ENCODE results near the gene IGIP.

The IGIP gene

DNA sequence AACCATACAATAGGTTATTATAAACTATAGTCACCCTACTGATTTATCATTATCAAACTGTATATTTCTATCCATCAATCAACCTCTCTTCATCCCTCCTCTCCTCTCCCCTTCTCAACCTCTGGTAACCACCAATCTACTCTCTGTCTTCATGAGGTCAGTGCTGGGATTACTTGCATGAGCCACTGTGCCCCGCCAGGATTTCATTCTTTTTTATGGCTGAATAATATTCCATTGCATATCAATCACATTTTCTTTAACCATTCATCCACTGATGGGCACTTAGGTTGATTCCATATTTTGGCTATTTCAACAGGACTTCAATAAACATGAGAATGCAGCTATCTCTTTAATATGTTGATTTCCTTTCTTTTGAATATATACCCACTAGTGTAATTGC, 22.6 kb upstream of the IGIP start:
- H3K4me3 ChIP-seq (ENCODE audit: low read length): no peak overlapping the region
- no peaks in the 10 kb centered on the region for H3K4me1 ChIP-seq (ENCODE audit: control insufficient read depth, insufficient read depth, low read length)
- no peak for DNase-seq (ENCODE audit: low read depth, low spot score)
- H3K9me3 ChIP-seq (ENCODE audit: control insufficient read depth, insufficient read depth, low read length): no peaks in the 10 kb centered on the region
- H3K27ac ChIP-seq (ENCODE audit: low read length): no peak overlapping the region
- WGBS (ENCODE audit: insufficient coverage, insufficient read length): no CpG with 5 or more reads among the region's 1 CpG
- peaks cover 12% of the 10 kb centered on the region; the same call in 1 of the 2 replicates for H3K27me3 ChIP-seq (ENCODE audit: control insufficient read depth, insufficient read depth, low read length)
- no peaks in the 10 kb centered on the region for H3K36me3 ChIP-seq (ENCODE audit: control insufficient read depth, insufficient read depth, low read length)

DNA sequence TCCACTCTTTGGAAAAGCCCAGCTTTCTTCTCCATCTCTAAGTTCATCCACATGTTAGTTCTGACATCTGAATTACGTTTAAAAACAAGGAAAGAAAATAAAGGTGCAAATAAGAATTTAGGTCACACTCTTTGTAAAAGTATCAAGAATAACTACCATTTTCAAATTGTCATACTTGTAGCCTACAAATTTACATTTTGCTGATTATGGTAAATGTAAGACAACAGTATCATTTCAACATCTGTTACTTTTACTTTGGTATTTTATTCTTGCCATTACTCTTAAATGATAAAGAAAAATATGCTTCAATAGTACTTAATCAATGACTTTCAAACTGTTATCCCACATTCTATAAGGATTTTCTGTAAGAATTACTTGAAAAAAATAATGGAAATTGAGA, 21.6 kb upstream of the IGIP start:
- no peak for DNase-seq (ENCODE audit: low read depth, low spot score)
- H3K27ac ChIP-seq (ENCODE audit: low read length): no peak overlapping the region
- no peaks in the 10 kb centered on the region; the same call in 1 of the 2 replicates for H3K4me1 ChIP-seq (ENCODE audit: control insufficient read depth, insufficient read depth, low read length)
- H3K36me3 ChIP-seq (ENCODE audit: control insufficient read depth, insufficient read depth, low read length): no peaks in the 10 kb centered on the region
- no peak overlapping the region for H3K4me3 ChIP-seq (ENCODE audit: low read length)
- peaks cover 17% of the 10 kb centered on the region; the same call in 1 of the 2 replicates for H3K27me3 ChIP-seq (ENCODE audit: control insufficient read depth, insufficient read depth, low read length)
- no CpG with 5 or more reads among the region's 1 CpG for WGBS (ENCODE audit: insufficient coverage, insufficient read length)
- H3K9me3 ChIP-seq (ENCODE audit: control insufficient read depth, insufficient read depth, low read length): no peaks in the 10 kb centered on the region

DNA sequence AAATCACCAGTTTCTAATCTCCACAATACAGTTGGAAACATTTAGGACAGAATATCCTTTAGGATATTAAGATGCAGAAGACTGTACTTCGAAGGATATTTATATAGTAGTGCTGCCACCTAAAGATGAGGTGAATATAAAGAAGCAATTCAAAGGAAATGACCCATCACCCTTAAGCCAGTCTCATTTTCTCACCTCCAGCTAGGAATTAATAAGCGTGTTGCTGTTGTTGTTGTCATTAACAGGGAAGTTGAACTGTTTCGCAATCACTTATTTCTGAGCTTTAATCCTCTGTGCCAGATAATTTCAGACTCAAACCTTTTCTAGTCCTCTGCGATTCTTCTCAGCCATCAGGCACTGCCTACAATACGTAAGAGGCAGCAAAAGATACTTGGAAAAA, 19.6 kb upstream of the IGIP start:
- DNase-seq (ENCODE audit: low read depth, low spot score): no peak
- H3K27ac ChIP-seq (ENCODE audit: low read length): no peak overlapping the region
- H3K27me3 ChIP-seq (ENCODE audit: control insufficient read depth, insufficient read depth, low read length): peaks cover 23% of the 10 kb centered on the region; the same call in 1 of the 2 replicates
- no peak overlapping the region for H3K4me3 ChIP-seq (ENCODE audit: low read length)
- no peaks in the 10 kb centered on the region; the same call in 1 of the 2 replicates for H3K4me1 ChIP-seq (ENCODE audit: control insufficient read depth, insufficient read depth, low read length)
- WGBS (ENCODE audit: insufficient coverage, insufficient read length): no CpG with 5 or more reads among the region's 5 CpGs
- no peaks in the 10 kb centered on the region for H3K36me3 ChIP-seq (ENCODE audit: control insufficient read depth, insufficient read depth, low read length)
- no peaks in the 10 kb centered on the region for H3K9me3 ChIP-seq (ENCODE audit: control insufficient read depth, insufficient read depth, low read length)

DNA sequence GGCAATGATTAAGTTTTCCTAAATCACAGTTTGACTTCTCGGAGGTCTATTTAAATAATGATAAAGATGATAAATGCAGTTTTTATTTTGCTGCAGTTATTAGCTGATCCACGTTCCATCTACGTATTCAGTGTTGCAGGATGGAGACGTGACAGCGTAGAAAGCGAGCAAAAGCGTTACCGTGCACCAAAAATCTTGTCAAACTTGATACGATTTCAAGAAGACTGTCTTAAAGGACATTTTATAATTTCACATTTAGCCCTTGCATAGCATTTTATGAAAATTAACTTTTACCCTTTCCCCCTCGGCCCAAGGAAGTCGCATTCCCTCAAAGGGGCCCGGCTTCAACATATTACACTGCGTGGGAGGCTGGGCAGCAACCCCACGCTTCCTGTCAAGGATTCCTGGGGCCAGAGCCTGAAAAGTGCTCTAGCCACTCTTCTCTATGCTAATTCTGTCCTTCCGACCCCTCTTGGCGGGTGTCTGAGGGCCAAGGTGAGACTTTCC, 18.9 kb upstream of the IGIP start:
- Histone ChIP-seq H3K27me3 (ENCODE audit: control insufficient read depth, insufficient read depth, low read length) (peaks cover 29% of the 10 kb centered on the region), H3K27ac (ENCODE audit: low read length) (no peak overlapping the region), H3K9me3 (ENCODE audit: control insufficient read depth, insufficient read depth, low read length) (no peaks in the 10 kb centered on the region), H3K4me1 (ENCODE audit: control insufficient read depth, insufficient read depth, low read length) (no peaks in the 10 kb centered on the region; the same call in 1 of the 2 replicates), H3K4me3 (ENCODE audit: low read length) (peak overlapping the region; percentile 84; the same call in 1 of the 2 replicates), H3K36me3 (ENCODE audit: control insufficient read depth, insufficient read depth, low read length) (no peaks in the 10 kb centered on the region)
- DNase-seq (ENCODE audit: low read depth, low spot score): no peak
- no CpG with 5 or more reads among the region's 16 CpGs for WGBS (ENCODE audit: insufficient coverage, insufficient read length)

DNA sequence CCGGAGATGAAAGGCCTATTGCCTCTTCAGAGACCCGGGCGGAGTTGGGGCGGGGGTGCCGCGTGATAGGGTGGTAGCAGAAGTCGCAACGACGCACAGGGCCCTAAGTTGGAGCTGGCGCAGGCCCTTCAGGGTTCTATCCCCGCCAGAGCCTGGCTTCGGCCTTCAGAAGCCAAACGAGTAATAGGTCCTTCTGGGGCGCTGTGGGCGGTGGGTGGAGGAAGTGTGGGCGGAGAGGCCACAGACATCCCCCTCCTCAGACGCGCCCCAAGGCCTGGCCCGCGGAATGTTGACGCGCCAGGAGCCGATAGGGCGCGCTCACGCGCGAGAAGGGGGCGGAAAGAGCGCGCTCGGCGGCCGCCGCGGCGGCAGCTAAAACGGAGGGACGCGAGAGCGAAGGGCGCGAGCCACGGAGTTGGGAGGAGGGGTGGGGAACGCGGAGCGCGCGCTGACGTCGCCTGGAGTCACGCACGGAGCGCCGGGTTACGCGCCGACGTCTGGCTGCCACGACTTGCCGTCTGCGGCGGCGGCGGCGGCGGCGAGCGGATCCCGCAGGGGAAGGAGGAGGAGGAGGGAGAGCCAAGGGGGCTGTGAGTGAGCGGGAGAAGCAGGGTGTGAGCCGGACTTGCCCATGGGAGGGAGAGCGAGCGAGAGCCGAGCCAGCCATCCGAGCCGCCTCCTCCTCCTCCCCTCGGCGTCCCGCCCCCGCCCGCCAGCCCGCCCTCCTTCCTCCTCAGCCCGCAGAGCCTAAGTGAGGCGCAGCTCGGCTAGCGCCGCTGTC, 18.2 kb upstream of the IGIP start:
- H3K4me3 ChIP-seq (ENCODE audit: low read length): peak overlapping the region; percentile 84
- H3K4me1 ChIP-seq (ENCODE audit: control insufficient read depth, insufficient read depth, low read length): no peaks in the 10 kb centered on the region; the same call in 1 of the 2 replicates
- no peak overlapping the region for H3K27ac ChIP-seq (ENCODE audit: low read length)
- no peaks in the 10 kb centered on the region for H3K9me3 ChIP-seq (ENCODE audit: control insufficient read depth, insufficient read depth, low read length)
- DNase-seq (ENCODE audit: low read depth, low spot score): no peak
- H3K27me3 ChIP-seq (ENCODE audit: control insufficient read depth, insufficient read depth, low read length): peaks cover 36% of the 10 kb centered on the region
- no peaks in the 10 kb centered on the region for H3K36me3 ChIP-seq (ENCODE audit: control insufficient read depth, insufficient read depth, low read length)
- WGBS (ENCODE audit: insufficient coverage, insufficient read length): no CpG with 5 or more reads among the region's 88 CpGs

DNA sequence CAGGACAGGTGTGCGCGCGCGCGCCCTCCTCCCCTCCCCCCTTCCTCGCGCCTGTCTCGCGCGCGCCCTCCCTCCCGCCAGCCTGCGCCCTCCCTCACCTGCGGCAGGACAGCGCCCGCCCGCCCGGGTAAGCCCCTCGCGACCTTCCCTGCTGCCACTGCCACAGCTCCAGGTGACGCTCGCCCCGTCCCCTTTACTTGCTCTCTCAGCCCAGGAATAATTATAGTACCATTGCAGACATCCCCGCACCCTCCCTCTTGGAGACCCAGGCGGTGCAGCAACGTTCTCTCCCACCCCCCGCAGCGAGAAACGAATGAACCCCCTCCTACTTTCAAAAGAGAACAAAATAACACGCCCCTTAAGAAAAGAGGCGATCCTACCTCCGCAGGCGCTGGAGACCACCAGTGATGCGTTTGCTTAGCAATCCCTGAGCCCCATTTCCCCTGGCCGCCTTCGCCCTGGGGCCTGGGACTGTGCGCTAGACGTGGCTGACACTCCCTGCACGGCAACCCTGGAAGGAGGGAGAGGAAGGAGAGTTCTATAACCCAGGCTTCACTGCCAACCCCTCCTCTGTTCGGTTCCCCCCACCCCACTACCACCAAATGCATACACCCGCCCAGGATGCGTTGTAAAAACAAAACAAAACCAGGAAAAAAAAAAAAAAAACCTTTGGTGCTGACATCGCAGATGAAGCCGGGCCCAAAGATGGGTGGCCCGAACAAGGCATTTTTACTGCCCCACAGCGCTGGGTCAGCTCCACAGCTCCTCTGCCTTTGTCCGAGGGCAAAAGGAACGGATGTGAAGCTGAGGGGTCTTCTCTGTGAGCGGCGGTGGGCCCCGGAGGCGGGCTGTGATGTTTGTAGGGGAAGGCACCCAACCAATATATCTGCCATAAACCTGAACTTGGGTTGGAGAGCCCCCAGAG, 17.4 kb upstream of the IGIP start:
- no peak for DNase-seq (ENCODE audit: low read depth, low spot score)
- WGBS (ENCODE audit: insufficient coverage, insufficient read length): no CpG with 5 or more reads among the region's 52 CpGs
- Histone ChIP-seq H3K27ac (ENCODE audit: low read length) (no peak overlapping the region), H3K9me3 (ENCODE audit: control insufficient read depth, insufficient read depth, low read length) (no peaks in the 10 kb centered on the region), H3K4me3 (ENCODE audit: low read length) (peak overlapping the region; percentile 84; the same call in 1 of the 2 replicates), H3K4me1 (ENCODE audit: control insufficient read depth, insufficient read depth, low read length) (no peaks in the 10 kb centered on the region; the same call in 1 of the 2 replicates), H3K36me3 (ENCODE audit: control insufficient read depth, insufficient read depth, low read length) (no peaks in the 10 kb centered on the region), H3K27me3 (ENCODE audit: control insufficient read depth, insufficient read depth, low read length) (peaks cover 41% of the 10 kb centered on the region)

DNA sequence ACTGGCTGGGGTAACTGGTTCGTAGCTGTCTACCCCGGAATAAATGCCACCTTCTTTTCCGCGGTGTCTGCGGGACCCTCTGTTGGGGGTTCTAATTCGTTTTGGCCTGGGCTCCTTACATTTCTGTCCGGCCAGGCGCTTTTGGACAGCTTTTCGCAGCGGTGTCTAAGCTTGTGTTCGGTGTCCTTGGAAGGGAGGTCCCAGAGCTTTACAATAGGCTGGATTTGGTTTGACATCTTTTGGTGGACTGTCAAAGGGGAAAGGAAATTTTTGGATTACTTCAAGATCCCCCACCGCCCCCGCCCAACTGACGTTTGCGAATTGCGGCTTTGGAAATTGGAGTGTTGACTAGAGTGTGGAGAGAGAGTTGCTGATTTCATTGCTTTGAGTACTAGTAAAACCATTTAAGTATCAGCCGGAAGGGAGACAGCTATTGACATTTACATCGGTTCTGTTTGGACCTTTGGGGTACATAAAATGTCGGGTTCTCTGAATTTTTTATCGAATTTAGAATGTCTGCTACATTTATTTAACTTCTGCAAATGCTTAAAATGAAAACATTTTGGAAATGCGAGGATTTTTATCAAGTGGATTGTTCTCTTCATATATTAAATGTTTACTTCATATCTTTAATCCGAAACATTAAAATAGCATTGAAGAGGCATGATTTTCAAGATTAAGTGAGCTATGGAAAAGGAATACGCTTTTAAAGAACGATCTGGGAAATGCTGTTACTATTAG, 16.5 kb upstream of the IGIP start:
- no peak for DNase-seq (ENCODE audit: low read depth, low spot score)
- Histone ChIP-seq H3K27me3 (ENCODE audit: control insufficient read depth, insufficient read depth, low read length) (peaks cover 39% of the 10 kb centered on the region), H3K4me3 (ENCODE audit: low read length) (no peak overlapping the region), H3K36me3 (ENCODE audit: control insufficient read depth, insufficient read depth, low read length) (no peaks in the 10 kb centered on the region), H3K4me1 (ENCODE audit: control insufficient read depth, insufficient read depth, low read length) (no peaks in the 10 kb centered on the region; the same call in 1 of the 2 replicates), H3K9me3 (ENCODE audit: control insufficient read depth, insufficient read depth, low read length) (no peaks in the 10 kb centered on the region), H3K27ac (ENCODE audit: low read length) (no peak overlapping the region)
- WGBS (ENCODE audit: insufficient coverage, insufficient read length): no CpG with 5 or more reads among the region's 24 CpGs

DNA sequence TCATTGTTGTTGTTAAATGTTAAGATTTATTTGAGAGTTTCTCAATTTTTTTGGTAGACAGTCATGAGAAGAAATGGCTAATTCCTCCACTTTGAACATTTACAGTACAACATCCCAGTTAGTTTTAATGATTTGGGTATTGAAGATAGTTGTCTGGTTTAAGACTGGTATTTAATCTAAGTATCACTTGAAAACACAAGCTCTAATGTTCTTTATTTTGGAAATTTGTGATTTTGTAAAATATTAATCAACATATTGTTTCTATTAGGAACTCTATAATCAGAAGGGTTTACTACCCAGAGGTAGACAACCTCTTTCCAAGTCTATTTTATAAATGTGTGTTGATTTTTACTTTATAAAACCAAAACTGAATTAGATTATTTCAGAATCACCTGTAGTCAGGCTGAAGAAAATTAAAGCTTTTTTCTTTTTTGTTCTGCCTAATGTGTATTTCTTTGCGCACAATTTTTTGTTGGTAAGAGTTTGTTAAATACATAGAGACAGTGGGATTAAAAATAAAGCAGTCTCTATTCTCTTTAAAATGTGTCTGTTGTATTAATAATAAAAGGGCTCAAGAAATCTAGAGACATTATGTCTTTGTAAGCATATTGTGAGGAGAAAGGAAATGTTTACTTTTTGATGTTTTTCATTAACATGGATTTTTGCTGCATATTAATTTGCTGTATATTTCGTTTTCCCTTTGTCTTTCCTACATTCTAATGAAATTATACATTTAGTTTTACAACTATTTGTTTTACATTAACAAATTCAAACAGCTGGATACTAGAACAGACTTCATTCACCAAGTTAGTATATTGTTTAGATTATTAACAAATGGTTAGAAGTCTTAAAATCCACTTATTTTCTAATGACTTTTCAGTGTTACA, 15.7 kb upstream of the IGIP start:
- no peak overlapping the region for H3K4me3 ChIP-seq (ENCODE audit: low read length)
- peaks cover 40% of the 10 kb centered on the region for H3K27me3 ChIP-seq (ENCODE audit: control insufficient read depth, insufficient read depth, low read length)
- H3K27ac ChIP-seq (ENCODE audit: low read length): no peak overlapping the region
- no peaks in the 10 kb centered on the region for H3K9me3 ChIP-seq (ENCODE audit: control insufficient read depth, insufficient read depth, low read length)
- H3K4me1 ChIP-seq (ENCODE audit: control insufficient read depth, insufficient read depth, low read length): peaks cover 3% of the 10 kb centered on the region; the same call in 1 of the 2 replicates
- no peak for DNase-seq (ENCODE audit: low read depth, low spot score)
- no CpG with 5 or more reads among the region's 2 CpGs for WGBS (ENCODE audit: insufficient coverage, insufficient read length)
- H3K36me3 ChIP-seq (ENCODE audit: control insufficient read depth, insufficient read depth, low read length): no peaks in the 10 kb centered on the region

DNA sequence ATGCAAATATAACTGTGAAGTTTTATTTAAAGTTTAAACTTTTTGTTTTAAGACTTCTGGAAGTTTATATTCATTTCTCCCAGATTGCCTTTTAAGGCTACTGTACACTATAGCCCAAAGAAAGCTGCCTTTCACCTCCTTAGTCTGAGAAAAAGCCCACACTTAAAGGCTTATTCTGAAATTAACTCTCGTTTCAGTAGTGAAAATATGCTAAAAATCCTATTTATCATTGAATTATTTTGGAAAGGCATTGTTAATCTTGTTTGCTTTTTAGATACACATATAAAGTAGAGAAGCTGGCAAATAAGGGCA, 15.1 kb upstream of the IGIP start:
- H3K27me3 ChIP-seq (ENCODE audit: control insufficient read depth, insufficient read depth, low read length): peaks cover 40% of the 10 kb centered on the region
- no peak overlapping the region for H3K4me3 ChIP-seq (ENCODE audit: low read length)
- peaks cover 3% of the 10 kb centered on the region; the same call in 1 of the 2 replicates for H3K4me1 ChIP-seq (ENCODE audit: control insufficient read depth, insufficient read depth, low read length)
- DNase-seq (ENCODE audit: low read depth, low spot score): no peak
- H3K36me3 ChIP-seq (ENCODE audit: control insufficient read depth, insufficient read depth, low read length): no peaks in the 10 kb centered on the region
- no CpG with 5 or more reads among the region's 1 CpG for WGBS (ENCODE audit: insufficient coverage, insufficient read length)
- H3K27ac ChIP-seq (ENCODE audit: low read length): no peak overlapping the region
- no peaks in the 10 kb centered on the region for H3K9me3 ChIP-seq (ENCODE audit: control insufficient read depth, insufficient read depth, low read length)

Measured in iPS DF 6.9 (cell line).